Prostate gland (tissue), 2 donors: ENCODE measurements around the gene CD164L2. TPM values are rescaled to one million over a fixed set of nuclear protein-coding genes. Genes with fewer than 3 reads are reported as not detected.
"Not testable (repeated sequence)": the region's sequence is repeated elsewhere in the genome, so short reads cannot be mapped to it uniquely, and the experiment has no call there.

Experiments
- DNase-seq: peaks from one replicate; pipeline ENCODE4 v3.0.0-alpha.2; 2019; ENCODE audit warnings: low spot score
- H3K27ac ChIP-seq, 2 donors: fragments of 200-600 bp; sonication (generic); 2 replicates each; pipeline ENCODE4 v1.5.1; 2017 to 2019
- H3K27me3 ChIP-seq: fragments of 200-600 bp; sonication (generic); replicated peaks from 2 replicates; pipeline ENCODE4 v1.5.1; 2019; ENCODE audit not compliant: insufficient read depth
- H3K36me3 ChIP-seq, 2 donors: fragments of 200-600 bp; sonication (generic); 1 replicate in 1 of 2; 2 replicates in 1 of 2; pipeline versions ENCODE4 v1.5.1 to v1.8.1; 2017 to 2019
- H3K4me1 ChIP-seq: fragments of 200-600 bp; sonication (generic); replicated peaks from 2 replicates; pipeline ENCODE4 v1.5.1; 2019
- H3K4me3 ChIP-seq, 2 donors: fragments of 200-600 bp; sonication (generic); 2 replicates each; pipeline ENCODE4 v1.5.1; 2017 to 2019
- H3K9me3 ChIP-seq: fragments of 200-600 bp; sonication (generic); 2 replicates; pipeline ENCODE4 v1.5.1; 2017
- POLR2A ChIP-seq: fragments of 450-650 bp; IDR thresholded peaks from one replicate; pipeline ENCODE4 v1.6.1; 2016; ENCODE audit warnings: antibody characterized with exemption, mild to moderate bottlenecking
- POLR2AphosphoS5 ChIP-seq: sonication (generic); formaldehyde crosslinking; IDR thresholded peaks from one replicate; pipeline ENCODE4 v1.6.1; 2017; ENCODE audit warnings: antibody characterized with exemption
- WGBS: methylation state at CpG from one replicate; pipeline ENCODE4 v1.1.5; 2018; 5-methylcytosine and 5-hydroxymethylcytosine counted together
- intact Hi-C: fragments of 100-400 bp; cut with DNase I; formaldehyde crosslinking; loops from one replicate; pipeline ENCODE4 v1.14.2; 2022
- total RNA-seq, 2 donors: library from RNA; depleted of rRNA; stranded (reverse); fragments of >200 nt; gene quantifications; one replicate each; pipeline ENCODE4 v1.1.0, GENCODE V29; 2016
- TF ChIP-seq, protein P1 (sequence below), 4 experiments: fragments of 200-600 bp in 2 of 4; fragments of 450-650 bp in 2 of 4; sonication (generic) in 2 of 4; IDR thresholded peaks; 1 replicate in 3 of 4; 2 replicates in 1 of 4; pipeline ENCODE4 v1.5.1; 2016 to 2019; ENCODE audit warnings: antibody characterized with exemption in 4 of 4, mild to moderate bottlenecking in 2 of 4, moderate library complexity in 2 of 4

CD164L2 gene
- total RNA-seq, 2 donors from 2014 or later, result 1.8 to 3.6 TPM

DNA sequence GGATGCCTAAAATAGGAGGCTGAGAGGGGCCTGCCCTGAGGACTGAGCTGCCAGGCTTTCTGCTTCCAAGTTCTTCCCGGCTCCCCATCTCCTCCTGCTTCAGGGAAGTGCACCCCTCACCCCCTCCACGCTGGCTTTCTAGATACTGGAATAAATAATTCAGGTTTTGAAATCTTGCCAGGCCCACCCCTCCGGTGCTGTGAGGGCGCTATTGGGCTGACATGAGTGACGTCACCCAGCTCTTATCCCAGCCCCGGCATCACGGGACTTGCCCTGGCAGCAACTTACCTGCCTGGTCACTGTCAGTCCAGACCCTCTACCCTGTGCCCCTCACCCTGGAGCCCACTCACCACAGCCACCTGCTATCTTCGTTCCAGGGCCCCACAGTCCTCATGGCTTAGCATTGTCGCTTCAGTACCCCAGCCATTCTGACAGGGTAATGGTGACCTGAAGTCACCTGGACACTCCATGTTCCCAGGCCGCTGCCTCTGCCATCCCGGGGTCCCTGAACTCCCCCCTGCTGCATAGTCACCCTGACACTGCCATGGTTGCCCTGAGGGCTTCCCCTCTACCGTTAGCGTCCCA lies 8.5 kb upstream of the CD164L2 start:
- H3K27me3 ChIP-seq, result no peaks in the 10 kb centered on the region
- 11% methylated on average over 13 of the region's 13 CpGs for WGBS
- no peaks in the 10 kb centered on the region for H3K9me3 ChIP-seq
- intact Hi-C loops, result loop anchor here (5.0 to 10.0 kb wide), 2 partner anchors 271 to 347 kb away; no protein-coding TSS in a partner anchor
- peak overlapping the region; percentile 15 to 63 for H3K27ac ChIP-seq
- peaks cover 14% of the 10 kb centered on the region for H3K4me1 ChIP-seq
- TF ChIP-seq POLR2AphosphoS5 (peak; percentile 15), POLR2A (peak; percentile 14)
- TF ChIP-seq, protein P1, sequence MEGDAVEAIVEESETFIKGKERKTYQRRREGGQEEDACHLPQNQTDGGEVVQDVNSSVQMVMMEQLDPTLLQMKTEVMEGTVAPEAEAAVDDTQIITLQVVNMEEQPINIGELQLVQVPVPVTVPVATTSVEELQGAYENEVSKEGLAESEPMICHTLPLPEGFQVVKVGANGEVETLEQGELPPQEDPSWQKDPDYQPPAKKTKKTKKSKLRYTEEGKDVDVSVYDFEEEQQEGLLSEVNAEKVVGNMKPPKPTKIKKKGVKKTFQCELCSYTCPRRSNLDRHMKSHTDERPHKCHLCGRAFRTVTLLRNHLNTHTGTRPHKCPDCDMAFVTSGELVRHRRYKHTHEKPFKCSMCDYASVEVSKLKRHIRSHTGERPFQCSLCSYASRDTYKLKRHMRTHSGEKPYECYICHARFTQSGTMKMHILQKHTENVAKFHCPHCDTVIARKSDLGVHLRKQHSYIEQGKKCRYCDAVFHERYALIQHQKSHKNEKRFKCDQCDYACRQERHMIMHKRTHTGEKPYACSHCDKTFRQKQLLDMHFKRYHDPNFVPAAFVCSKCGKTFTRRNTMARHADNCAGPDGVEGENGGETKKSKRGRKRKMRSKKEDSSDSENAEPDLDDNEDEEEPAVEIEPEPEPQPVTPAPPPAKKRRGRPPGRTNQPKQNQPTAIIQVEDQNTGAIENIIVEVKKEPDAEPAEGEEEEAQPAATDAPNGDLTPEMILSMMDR (IDR thresholded peaks at IDR 0.05), result no peak
- DNase-seq, result peak; percentile 50
- peak overlapping the region in 1 of 2 donors; percentile 40 for H3K4me3 ChIP-seq
- H3K36me3 ChIP-seq, result no peaks in the 10 kb centered on the region

DNA sequence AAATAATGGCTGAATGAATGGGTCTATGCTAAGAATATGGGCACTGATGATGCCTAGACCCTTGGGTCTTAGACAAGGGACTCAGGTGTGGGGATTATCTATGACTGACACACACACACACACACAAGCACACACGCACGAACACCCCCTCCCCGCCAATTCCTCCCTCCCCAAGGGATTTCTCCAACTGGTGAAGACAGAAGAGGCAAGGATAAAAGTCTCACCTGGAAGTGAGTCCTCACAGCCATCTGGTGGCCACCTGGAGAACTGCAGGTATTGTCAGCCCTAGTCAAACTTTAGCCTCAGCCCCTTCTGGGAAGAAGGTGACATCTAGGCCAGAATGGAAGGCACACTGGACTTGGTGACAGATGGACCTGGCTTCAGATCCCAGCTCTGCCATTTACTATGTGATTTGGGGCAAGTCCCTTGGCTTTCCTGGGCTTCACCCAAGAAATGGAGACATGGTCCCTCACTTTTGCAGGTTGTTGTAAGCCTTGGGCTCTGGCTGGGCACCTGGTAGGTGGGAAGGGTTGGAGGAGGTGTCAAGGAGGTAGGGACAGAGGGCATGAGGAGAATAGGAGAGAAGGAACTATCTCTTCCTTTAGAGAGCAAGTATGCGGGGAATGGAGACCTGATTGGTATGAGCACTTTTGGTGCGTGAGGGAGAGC lies 5.3 kb upstream of the CD164L2 start:
- Histone ChIP-seq H3K27ac (no peak overlapping the region), H3K27me3 (no peaks in the 10 kb centered on the region), H3K36me3 (no peaks in the 10 kb centered on the region), H3K4me1 (peaks cover 14% of the 10 kb centered on the region), H3K4me3 (no peak overlapping the region), H3K9me3 (no peaks in the 10 kb centered on the region)
- TF ChIP-seq, protein P1 (IDR thresholded peaks at IDR 0.05), result peak; percentile 89 to 96 (median 94)
- TF ChIP-seq POLR2AphosphoS5, result peak; percentile 65
- no peak for TF ChIP-seq POLR2A
- peak; percentile 75 for DNase-seq
- intact Hi-C loops, result loop anchor here (2.0 to 10.0 kb wide), 2 partner anchors 32 to 284 kb away; no protein-coding TSS in a partner anchor
- 40% methylated on average over 5 of the region's 5 CpGs for WGBS

DNA sequence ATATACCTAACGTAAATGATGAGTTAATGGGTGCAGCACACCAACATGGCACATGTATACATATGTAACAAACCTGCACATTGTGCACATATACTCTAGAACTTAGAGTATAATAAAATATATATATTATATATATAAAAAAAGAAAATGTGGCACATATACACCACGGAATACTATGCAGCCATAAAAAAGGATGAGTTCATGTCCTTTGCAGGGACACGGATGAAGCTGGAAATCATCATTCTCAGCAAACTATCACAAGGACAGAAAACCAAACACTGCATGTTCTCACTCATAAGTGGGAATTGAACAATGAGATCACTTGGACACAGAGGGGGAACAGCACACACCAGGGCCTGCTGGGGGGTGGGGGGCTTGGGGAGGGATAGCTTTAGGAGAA lies 1.7 kb upstream of the CD164L2 start:
- H3K27me3 ChIP-seq, DNase-seq, H3K27ac ChIP-seq, H3K9me3 ChIP-seq, H3K4me3 ChIP-seq, H3K36me3 ChIP-seq, H3K4me1 ChIP-seq: not testable (repeated sequence)
- WGBS, result 92% methylated on average over 3 of the region's 3 CpGs
- intact Hi-C loops, result loop anchor here (10.0 kb wide), 1 partner anchor 280 kb away; no protein-coding TSS in a partner anchor

DNA sequence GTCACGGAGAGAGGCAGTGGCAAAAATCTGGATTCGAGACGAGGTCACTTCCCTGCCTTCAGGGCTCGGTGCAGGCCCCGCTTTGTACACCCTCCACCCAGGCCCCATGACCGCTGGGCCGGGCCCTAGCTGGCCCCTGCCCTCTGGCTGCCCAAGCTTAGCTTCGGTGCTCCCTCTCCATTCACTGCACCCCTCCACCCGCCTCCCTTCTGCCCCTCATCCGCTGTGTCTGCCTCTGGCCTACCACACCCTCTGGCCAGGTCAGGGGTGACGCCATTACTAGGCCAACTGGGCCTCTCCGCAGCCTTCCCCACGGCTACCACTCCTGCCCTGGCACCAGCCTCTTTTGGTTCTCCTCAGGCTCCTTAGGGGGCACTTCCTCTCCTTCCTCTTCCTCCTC lies 528 bp upstream of the CD164L2 start:
- no peak for TF ChIP-seq POLR2A
- TF ChIP-seq POLR2AphosphoS5, result no peak
- TF ChIP-seq, protein P1 (IDR thresholded peaks at IDR 0.05), result no peak
- Histone ChIP-seq H3K36me3 (no peaks in the 10 kb centered on the region), H3K27me3 (no peaks in the 10 kb centered on the region), H3K27ac (no peak overlapping the region), H3K4me3 (no peak overlapping the region), H3K9me3 (no peaks in the 10 kb centered on the region), H3K4me1 (peaks cover 4% of the 10 kb centered on the region)
- WGBS, result 83% methylated on average over 13 of the region's 13 CpGs
- intact Hi-C loops, result loop anchor here (10.0 kb wide), 1 partner anchor 279 kb away; no protein-coding TSS in a partner anchor
- no peak for DNase-seq

DNA sequence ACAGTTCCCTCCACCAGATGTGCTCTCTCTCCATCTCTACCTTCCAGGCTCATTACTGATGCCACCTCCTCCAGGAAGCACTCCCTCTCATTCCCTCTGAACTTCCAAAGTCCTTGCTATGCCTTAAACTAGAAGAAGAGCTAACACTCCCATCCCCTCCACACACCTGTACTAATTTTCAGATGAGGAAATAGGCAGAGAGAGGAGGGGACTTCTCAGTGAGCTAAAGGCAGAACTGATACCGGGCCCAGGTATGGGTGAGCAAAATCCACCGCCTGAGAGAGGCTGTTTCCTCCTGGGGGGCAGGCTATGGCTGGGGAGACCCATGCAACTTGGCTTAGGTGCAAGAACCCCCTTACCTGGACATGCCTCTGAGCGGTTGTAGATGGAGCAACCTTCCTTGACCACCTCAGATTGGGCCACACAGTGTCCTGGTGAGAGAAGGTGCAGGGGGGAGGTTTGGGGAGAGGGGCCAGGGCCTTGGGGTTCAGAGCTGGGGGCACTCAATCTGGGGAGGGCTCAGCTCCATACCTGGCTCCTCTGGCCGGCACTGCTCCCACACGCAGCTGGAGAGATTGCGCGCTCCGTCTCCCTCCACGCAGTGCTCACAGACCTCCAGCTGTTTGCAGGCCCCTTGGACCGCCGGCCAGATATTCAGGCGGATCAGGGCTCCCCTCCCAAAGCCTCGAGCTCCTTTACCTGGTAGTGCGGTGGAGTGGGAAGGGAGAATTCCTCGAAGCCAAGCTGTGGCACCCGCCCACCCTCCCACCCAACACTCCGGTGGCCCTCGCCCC lies 967 bp downstream of the CD164L2 start:
- DNase-seq, result no peak
- Histone ChIP-seq H3K27me3 (no peaks in the 10 kb centered on the region), H3K4me3 (no peak overlapping the region), H3K9me3 (no peaks in the 10 kb centered on the region), H3K27ac (no peak overlapping the region), H3K4me1 (peaks cover 4% of the 10 kb centered on the region), H3K36me3 (no peaks in the 10 kb centered on the region)
- 65% methylated on average over 18 of the region's 18 CpGs for WGBS
- intact Hi-C loops, result loop anchor here (10.0 kb wide), 1 partner anchor 277 kb away; no protein-coding TSS in a partner anchor
- TF ChIP-seq, protein P1 (IDR thresholded peaks at IDR 0.05), result no peak
- TF ChIP-seq POLR2A, result no peak
- TF ChIP-seq POLR2AphosphoS5, result no peak
